Measurements from ENCODE around the gene CYP39A1.

CYP39A1 gene

GRCh38 chr6:46509063-46509462 is 143.6 kb downstream of the CYP39A1 start:
- DNase-seq: no peak

- no peak for DNase-seq
Observed at GRCh38 chr6:46507426-46507825, 145.2 kb downstream of the CYP39A1 start.

GRCh38 chr6:46505693-46506512 is 146.7 kb downstream of the CYP39A1 start:
- no peak for DNase-seq

GRCh38 chr6:46504242-46504641 is 148.4 kb downstream of the CYP39A1 start:
- no peak for DNase-seq

GRCh38 chr6:46502486-46503119 is 150.0 kb downstream of the CYP39A1 start:
- no peak for DNase-seq

- no peak for DNase-seq
Observed at GRCh38 chr6:46501136-46502089, 151.2 kb downstream of the CYP39A1 start.

GRCh38 chr6:46500382-46500781 is 152.2 kb downstream of the CYP39A1 start:
- DNase-seq: no peak
